Stomach (tissue), 9 donors: Measurements from ENCODE around the gene VSTM2L. TPM values are rescaled to one million over a fixed set of nuclear protein-coding genes. Genes with fewer than 3 reads are reported as not detected.

Source experiments
- DNase-seq, 2 donors: peaks; one replicate each; pipeline versions ENCODE4 v3.0.0 to v3.0.0-alpha.2; 2013 to 2019
- H3K27ac ChIP-seq, 5 donors: fragments of 200-600 bp in 4 of 5; sonication (generic) in 4 of 5; one replicate each; pipeline ENCODE4 v1.5.1; 2013 to 2019; ENCODE audit warnings: mild to moderate bottlenecking in 1 of 5, moderate library complexity in 1 of 5
- H3K27me3 ChIP-seq, 3 donors: fragments of 200-600 bp; sonication (generic); one replicate each; pipeline ENCODE4 v1.5.1; 2017 to 2019; ENCODE audit warnings: mixed run types in 1 of 3
- H3K36me3 ChIP-seq, 4 donors: fragments of 200-600 bp; sonication (generic); 1 replicate in 3 of 4; 2 replicates in 1 of 4; pipeline ENCODE4 v1.5.1; 2016 to 2019
- H3K4me1 ChIP-seq, 4 donors: fragments of 200-600 bp; sonication (generic); one replicate each; pipeline ENCODE4 v1.5.1; 2016 to 2019
- H3K4me3 ChIP-seq, 4 donors: fragments of 200-600 bp; sonication (generic) in 3 of 4; one replicate each; pipeline ENCODE4 v1.5.1; 2016 to 2019; ENCODE audit warnings: mild to moderate bottlenecking in 1 of 4
- H3K9me3 ChIP-seq, 4 donors: fragments of 200-600 bp; sonication (generic); one replicate each; pipeline ENCODE4 v1.5.1; 2016 to 2019
- EP300 ChIP-seq: sonication (generic); formaldehyde crosslinking; IDR thresholded peaks from one replicate; pipeline ENCODE4 v1.6.1; 2017; ENCODE audit warnings: antibody characterized with exemption
- POLR2A ChIP-seq, 4 donors: fragments of 450-650 bp; IDR thresholded peaks; one replicate each; pipeline ENCODE4 v1.6.1; 2016; ENCODE audit warnings: antibody characterized with exemption in 4 of 4, control low read depth in 2 of 4, mild to moderate bottlenecking in 1 of 4, moderate library complexity in 1 of 4
- POLR2AphosphoS5 ChIP-seq, 3 donors: sonication (generic); formaldehyde crosslinking; IDR thresholded peaks; one replicate each; pipeline ENCODE4 v1.6.1; 2016; ENCODE audit warnings: antibody characterized with exemption in 3 of 3
- WGBS, 5 donors: extraction: QIAGEN DNeasy Blood & Tissue Kit in 3 of 5; methylation state at CpG; one replicate each; pipeline versions ENCODE4 v1.1.5 to v1.1.7; 2013 to 2018; 5-methylcytosine and 5-hydroxymethylcytosine counted together
- intact Hi-C: fragments of 100-400 bp; cut with DNase I; formaldehyde crosslinking; loops from one replicate; pipeline ENCODE4 v1.15.1; 2023; ENCODE audit warnings: low total_unique reads
- polyA plus RNA-seq, 3 donors: library from polyadenylated mRNA; stranded (reverse); fragments of 200-250 nt; gene quantifications; one replicate each; pipeline ENCODE4 v1.2.3, GENCODE V29; 2013
- total RNA-seq, 5 donors: library from RNA; depleted of rRNA; stranded (reverse); fragments of >200 nt; gene quantifications; one replicate each; pipeline versions ENCODE4 v1.1.0 to v1.2.3, GENCODE V29; 2014 to 2016
- TF ChIP-seq, protein P1 (sequence below), 7 experiments: fragments of 450-650 bp in 4 of 7; fragments of 200-600 bp in 3 of 7; sonication (generic) in 3 of 7; IDR thresholded peaks; one replicate each; pipeline ENCODE4 v1.5.1; 2016 to 2019; ENCODE audit warnings: antibody characterized with exemption in 7 of 7, control low read depth in 2 of 7, mild to moderate bottlenecking in 1 of 7
- donor health status: healthy with polysubstance abuse.
- donor health status: Bipolar disorder and iron deficiency.
- donor health status: healthy.

Gene VSTM2L
- total and polyA plus RNA-seq, 8 donors = 1.1 to 18.3 (median 3.4) TPM; not detected in 2

DNA sequence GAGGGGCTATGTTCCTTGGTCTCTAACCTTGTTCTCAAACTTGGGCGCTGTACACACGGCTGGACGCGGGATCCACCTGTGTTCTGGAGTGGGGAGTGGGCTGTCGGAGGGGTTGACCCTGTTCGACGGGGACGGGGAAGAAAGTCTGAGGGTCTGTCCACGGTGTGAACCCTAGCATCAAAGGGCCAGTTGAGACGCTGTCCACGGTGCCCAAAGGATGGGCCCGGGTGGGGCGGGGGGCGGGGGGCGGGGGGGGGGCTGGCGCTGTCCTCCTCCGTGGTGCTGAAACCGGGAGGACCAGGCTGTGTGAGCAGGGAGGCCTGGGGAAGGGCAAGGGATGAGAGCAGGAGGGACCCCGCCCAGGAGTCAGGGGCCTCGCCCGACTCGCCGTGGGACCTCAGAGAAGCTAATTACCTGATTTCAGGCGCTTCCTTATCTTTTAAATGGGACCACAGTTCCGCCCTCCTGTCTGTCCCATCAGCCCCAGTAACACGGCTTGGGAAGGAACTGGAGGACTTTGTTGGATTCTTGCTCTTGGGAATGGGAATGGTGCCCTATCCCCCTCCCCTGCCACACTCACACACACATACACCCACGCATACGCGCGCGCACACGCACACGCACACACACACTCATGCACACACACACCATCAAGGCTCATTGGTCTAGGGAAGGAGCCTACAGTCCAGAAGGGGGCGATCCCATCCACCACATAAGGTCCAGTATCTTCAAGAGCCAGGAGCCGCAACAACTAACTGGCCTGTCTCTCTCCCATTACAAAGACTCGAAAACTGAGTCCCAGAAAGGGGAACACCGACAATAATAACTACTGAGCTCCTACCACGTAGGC is 1.0 kb upstream of the VSTM2L start:
- H3K9me3 ChIP-seq = no peaks in the 10 kb centered on the region
- TF ChIP-seq, protein P1, sequence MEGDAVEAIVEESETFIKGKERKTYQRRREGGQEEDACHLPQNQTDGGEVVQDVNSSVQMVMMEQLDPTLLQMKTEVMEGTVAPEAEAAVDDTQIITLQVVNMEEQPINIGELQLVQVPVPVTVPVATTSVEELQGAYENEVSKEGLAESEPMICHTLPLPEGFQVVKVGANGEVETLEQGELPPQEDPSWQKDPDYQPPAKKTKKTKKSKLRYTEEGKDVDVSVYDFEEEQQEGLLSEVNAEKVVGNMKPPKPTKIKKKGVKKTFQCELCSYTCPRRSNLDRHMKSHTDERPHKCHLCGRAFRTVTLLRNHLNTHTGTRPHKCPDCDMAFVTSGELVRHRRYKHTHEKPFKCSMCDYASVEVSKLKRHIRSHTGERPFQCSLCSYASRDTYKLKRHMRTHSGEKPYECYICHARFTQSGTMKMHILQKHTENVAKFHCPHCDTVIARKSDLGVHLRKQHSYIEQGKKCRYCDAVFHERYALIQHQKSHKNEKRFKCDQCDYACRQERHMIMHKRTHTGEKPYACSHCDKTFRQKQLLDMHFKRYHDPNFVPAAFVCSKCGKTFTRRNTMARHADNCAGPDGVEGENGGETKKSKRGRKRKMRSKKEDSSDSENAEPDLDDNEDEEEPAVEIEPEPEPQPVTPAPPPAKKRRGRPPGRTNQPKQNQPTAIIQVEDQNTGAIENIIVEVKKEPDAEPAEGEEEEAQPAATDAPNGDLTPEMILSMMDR (IDR thresholded peaks at IDR 0.05) = peak in 4 of 7 experiments; percentile 6 to 57 (median 31)
- TF ChIP-seq EP300 = no peak
- DNase-seq = peak; percentile 53 to 87
- intact Hi-C loops = loop anchor here (10.0 kb wide), 1 partner anchor 93 kb away; no protein-coding TSS in a partner anchor
- no peak overlapping the region for H3K27ac ChIP-seq
- 9 to 19% (median 12%) methylated on average over 25 to 38 of the region's 38 CpGs for WGBS, 5 donors
- no peaks in the 10 kb centered on the region for H3K36me3 ChIP-seq
- peaks cover 11 to 22% (median 16%) of the 10 kb centered on the region in 4 donors for H3K4me1 ChIP-seq
- H3K4me3 ChIP-seq = peak overlapping the region; percentile 41 to 53 (median 46)
- H3K27me3 ChIP-seq = peaks cover 0 to 85% (median 47%) of the 10 kb centered on the region in 3 donors

DNA sequence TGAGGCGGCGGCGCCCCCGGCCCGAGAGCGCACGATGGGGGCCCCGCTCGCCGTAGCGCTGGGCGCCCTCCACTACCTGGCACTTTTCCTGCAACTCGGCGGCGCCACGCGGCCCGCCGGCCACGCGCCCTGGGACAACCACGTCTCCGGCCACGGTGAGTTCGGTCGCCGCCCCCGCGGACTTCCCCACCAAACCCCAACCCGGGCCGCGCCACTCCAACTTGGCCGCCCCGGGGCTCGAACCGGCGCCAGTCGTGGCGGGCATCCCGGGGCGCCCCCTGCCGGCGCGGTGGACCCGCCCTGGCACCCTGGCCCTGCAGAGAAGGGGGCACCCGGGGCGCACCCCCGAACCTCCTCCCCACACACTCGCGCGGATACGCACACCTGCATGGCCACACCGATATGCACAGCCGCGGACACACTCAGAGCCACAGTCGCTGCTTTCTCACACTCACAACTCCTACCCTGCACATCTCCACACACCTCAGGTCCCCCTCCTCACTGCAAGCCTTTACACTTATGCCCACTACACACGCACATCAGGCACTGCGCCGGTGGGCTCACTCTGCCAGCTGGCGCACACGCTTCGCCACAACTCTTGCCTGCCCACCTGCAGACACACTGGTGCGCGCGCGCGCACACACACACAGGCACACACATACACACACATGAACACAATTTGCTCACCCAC is 535 bp downstream of the VSTM2L start:
- H3K4me3 ChIP-seq = peak overlapping the region; percentile 41 to 53 (median 46)
- 25 to 51% (median 36%) methylated on average over 37 to 67 of the region's 67 CpGs for WGBS, 5 donors
- intact Hi-C loops = loop anchor here (10.0 kb wide), 1 partner anchor 91 kb away; no protein-coding TSS in a partner anchor

DNA sequence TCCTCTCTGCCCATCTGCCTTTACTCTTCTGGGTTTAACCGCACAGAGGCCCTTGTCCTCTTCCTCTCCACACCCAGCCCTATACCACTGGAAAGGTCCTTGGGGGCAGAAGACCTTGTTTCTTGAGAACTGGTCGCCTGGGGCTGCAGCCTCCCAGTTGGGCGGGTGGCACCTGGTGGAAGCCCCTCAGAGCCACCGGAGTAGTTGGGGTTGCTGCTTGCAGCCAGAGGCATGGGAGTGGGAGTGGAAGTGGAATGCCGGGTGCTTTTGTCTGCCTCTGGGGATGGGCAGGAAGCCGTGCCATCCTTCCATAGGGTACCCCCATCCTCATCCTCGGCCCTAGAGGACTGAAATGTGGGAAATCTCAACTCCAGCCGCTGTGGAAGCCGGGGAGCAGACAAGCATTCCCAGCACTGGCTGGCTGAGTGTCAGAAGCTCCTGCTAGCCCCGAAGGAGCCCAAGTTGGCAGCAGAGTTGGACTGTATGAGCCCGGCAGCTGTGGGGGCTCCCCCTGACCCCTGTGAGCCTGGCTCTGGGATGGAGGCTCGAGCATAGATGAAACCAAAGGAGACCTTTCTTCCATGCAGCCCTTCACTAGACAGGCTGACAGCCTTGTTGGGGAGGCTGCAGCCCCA is 1.2 kb downstream of the VSTM2L start:
- TF ChIP-seq POLR2A (IDR thresholded peaks at IDR 0.05) (no peak), POLR2AphosphoS5 (IDR thresholded peaks at IDR 0.05) (no peak), EP300 (no peak)
- TF ChIP-seq, protein P1 (IDR thresholded peaks at IDR 0.05) = no peak
- no peaks in the 10 kb centered on the region for H3K9me3 ChIP-seq
- intact Hi-C loops = loop anchor here (10.0 kb wide), 1 partner anchor 91 kb away; no protein-coding TSS in a partner anchor
- no peak overlapping the region for H3K27ac ChIP-seq
- peaks cover 11 to 29% (median 16%) of the 10 kb centered on the region in 4 donors for H3K4me1 ChIP-seq
- no peaks in the 10 kb centered on the region for H3K36me3 ChIP-seq
- 54 to 70% (median 62%) methylated on average over 8 to 12 of the region's 12 CpGs for WGBS, 5 donors
- H3K4me3 ChIP-seq = peak overlapping the region; percentile 41 to 53 (median 46)
- peaks cover 0 to 91% (median 48%) of the 10 kb centered on the region in 3 donors for H3K27me3 ChIP-seq
- no peak for DNase-seq

More for the DNA sequence above, 535 bp downstream of the VSTM2L start:
- DNase-seq = peak in 1 of 2 donors; percentile 33
- Histone ChIP-seq H3K27me3 (peaks cover 0 to 97% (median 48%) of the 10 kb centered on the region in 3 donors), H3K9me3 (no peaks in the 10 kb centered on the region), H3K36me3 (no peaks in the 10 kb centered on the region), H3K27ac (peak overlapping the region in 2 of 5 donors; percentile 23 to 59), H3K4me1 (peaks cover 11 to 29% (median 16%) of the 10 kb centered on the region in 4 donors)
- TF ChIP-seq, protein P1 (IDR thresholded peaks at IDR 0.05) = no peak
- TF ChIP-seq POLR2AphosphoS5 (IDR thresholded peaks at IDR 0.05) = no peak
- no peak for TF ChIP-seq POLR2A (IDR thresholded peaks at IDR 0.05)
- TF ChIP-seq EP300 = no peak
